ENCODE data around the gene STPG3.

Gene STPG3

GRCh38 chr9:137216188-137216965 lies 34.7 kb upstream of the STPG3 start:
- Histone ChIP-seq H3K27me3 (peaks cover 17% of the 10 kb centered on the region), H3K9me3 (no peaks in the 10 kb centered on the region), H3K27ac (no peak overlapping the region), H3K36me3 (peaks cover 64% of the 10 kb centered on the region), H3K4me3 (ENCODE audit: low read depth in 1 of 2, low read length in 1 of 2) (no peak overlapping the region), H3K4me1 (ENCODE audit: control insufficient read depth in 1 of 2, insufficient read depth in 1 of 2, low read depth in 1 of 2, low read length in 1 of 2) (peaks cover 0 to under 1% of the 10 kb centered on the region in 2 experiments)
- no peak for TF ChIP-seq CTCF (IDR thresholded peaks at IDR 0.05)

- H3K27me3 ChIP-seq: peaks cover 27% of the 10 kb centered on the region
- no peaks in the 10 kb centered on the region for H3K9me3 ChIP-seq
- H3K27ac ChIP-seq: no peak overlapping the region
- H3K4me3 ChIP-seq (ENCODE audit: low read depth in 1 of 2, low read length in 1 of 2): no peak overlapping the region
- H3K4me1 ChIP-seq (ENCODE audit: control insufficient read depth in 1 of 2, insufficient read depth in 1 of 2, low read depth in 1 of 2, low read length in 1 of 2): peaks cover 4 to 10% of the 10 kb centered on the region in 2 experiments
- no peak for TF ChIP-seq CTCF (IDR thresholded peaks at IDR 0.05)
- peaks cover 60% of the 10 kb centered on the region for H3K36me3 ChIP-seq
These were observed 33.5 kb upstream of the STPG3 start for GRCh38 chr9:137217276-137218211.

- Histone ChIP-seq H3K4me1 (ENCODE audit: control insufficient read depth in 1 of 2, insufficient read depth in 1 of 2, low read depth in 1 of 2, low read length in 1 of 2) (peaks cover 10 to 17% of the 10 kb centered on the region in 2 experiments), H3K4me3 (ENCODE audit: low read depth in 1 of 2, low read length in 1 of 2) (no peak overlapping the region), H3K27ac (no peak overlapping the region), H3K9me3 (no peaks in the 10 kb centered on the region), H3K36me3 (peaks cover 52% of the 10 kb centered on the region), H3K27me3 (peaks cover 33% of the 10 kb centered on the region)
- no peak for TF ChIP-seq CTCF (IDR thresholded peaks at IDR 0.05)
These were observed 32.8 kb upstream of the STPG3 start for GRCh38 chr9:137218212-137218753.

DNA sequence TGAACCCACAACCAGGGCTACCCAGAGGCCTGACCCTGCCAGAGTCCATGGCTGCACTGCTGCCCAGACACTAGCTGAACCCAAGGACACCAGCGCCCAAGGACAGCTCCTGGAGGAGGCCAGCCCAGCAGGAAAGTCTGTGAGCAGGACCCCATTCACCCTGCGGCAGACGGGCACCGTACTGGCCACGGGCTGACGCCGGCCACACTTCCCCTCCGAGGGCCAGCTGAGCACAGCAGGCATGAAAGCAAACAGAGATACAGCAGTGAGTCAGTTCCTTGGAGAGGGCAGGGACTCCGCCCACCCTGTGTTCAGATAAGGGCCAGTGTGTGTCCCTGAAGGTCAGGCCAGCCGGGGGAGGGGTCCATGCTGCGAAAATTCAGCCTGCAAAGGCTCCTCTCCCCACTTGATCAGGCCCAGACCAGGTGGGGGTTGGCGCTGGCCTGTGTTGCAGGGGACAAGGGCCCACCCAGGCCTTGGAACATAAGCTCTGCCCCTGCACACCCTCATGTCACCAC lies 32.3 kb upstream of the STPG3 start:
- Histone ChIP-seq H3K27ac (no peak overlapping the region), H3K27me3 (peaks cover 33% of the 10 kb centered on the region), H3K9me3 (no peaks in the 10 kb centered on the region), H3K36me3 (peaks cover 47% of the 10 kb centered on the region), H3K4me3 (ENCODE audit: low read depth in 1 of 2, low read length in 1 of 2) (no peak overlapping the region), H3K4me1 (ENCODE audit: control insufficient read depth in 1 of 2, insufficient read depth in 1 of 2, low read depth in 1 of 2, low read length in 1 of 2) (peaks cover 12 to 20% of the 10 kb centered on the region in 2 experiments)
- TF ChIP-seq CTCF (IDR thresholded peaks at IDR 0.05): no peak

- Histone ChIP-seq H3K4me3 (ENCODE audit: low read depth in 1 of 2, low read length in 1 of 2) (no peak overlapping the region), H3K4me1 (ENCODE audit: control insufficient read depth in 1 of 2, insufficient read depth in 1 of 2, low read depth in 1 of 2, low read length in 1 of 2) (peaks cover 15 to 30% of the 10 kb centered on the region in 2 experiments), H3K9me3 (no peaks in the 10 kb centered on the region), H3K27me3 (peaks cover 40% of the 10 kb centered on the region), H3K27ac (no peak overlapping the region), H3K36me3 (peaks cover 37% of the 10 kb centered on the region)
- TF ChIP-seq CTCF (IDR thresholded peaks at IDR 0.05): no peak
These were observed 31.2 kb upstream of the STPG3 start for GRCh38 chr9:137219757-137220316.

Measured in neutrophil (primary cell).